Measurements from ENCODE around the gene YAP1.

The YAP1 gene

GRCh38 chr11:102138670-102139069 is 28.4 kb downstream of the YAP1 start:
- FAIRE-seq (no peak), DNase-seq (ENCODE audit: insufficient read length, low spot score) (no peak)
- TF ChIP-seq POU2F2 (IDR thresholded peaks at IDR 0.05; ENCODE audit: low read depth, low read length) (no peak), POLR2A (IDR thresholded peaks at IDR 0.05; ENCODE audit: low read depth, low read length) (no peak), PAX5 (IDR thresholded peaks at IDR 0.05; ENCODE audit: insufficient read depth, low read length, severe bottlenecking) (no peak), SPI1 (IDR thresholded peaks at IDR 0.05; ENCODE audit: low read depth, low read length) (no peak), POLR2AphosphoS5 (IDR thresholded peaks at IDR 0.05; ENCODE audit: low read depth, low read length) (no peak), TAF1 (IDR thresholded peaks at IDR 0.05; ENCODE audit: low read depth, low read length) (no peak)

GRCh38 chr11:102139081-102139498 is 28.8 kb downstream of the YAP1 start:
- FAIRE-seq (no peak), DNase-seq (ENCODE audit: insufficient read length, low spot score) (no peak)
- TF ChIP-seq POLR2A (IDR thresholded peaks at IDR 0.05; ENCODE audit: low read depth, low read length) (no peak), PAX5 (IDR thresholded peaks at IDR 0.05; ENCODE audit: insufficient read depth, low read length, severe bottlenecking) (no peak), SPI1 (IDR thresholded peaks at IDR 0.05; ENCODE audit: low read depth, low read length) (no peak), POU2F2 (IDR thresholded peaks at IDR 0.05; ENCODE audit: low read depth, low read length) (no peak), POLR2AphosphoS5 (IDR thresholded peaks at IDR 0.05; ENCODE audit: low read depth, low read length) (no peak), TAF1 (IDR thresholded peaks at IDR 0.05; ENCODE audit: low read depth, low read length) (no peak)

- no peak for TF ChIP-seq POU2F2 (IDR thresholded peaks at IDR 0.05; ENCODE audit: low read depth, low read length)
- DNase-seq (ENCODE audit: insufficient read length, low spot score) (no peak), FAIRE-seq (no peak)
Measured at GRCh38 chr11:102142333-102142732, 32.1 kb downstream of the YAP1 start.

- TF ChIP-seq POLR2AphosphoS5 (IDR thresholded peaks at IDR 0.05; ENCODE audit: low read depth, low read length) (no peak), POU2F2 (IDR thresholded peaks at IDR 0.05; ENCODE audit: low read depth, low read length) (no peak), TAF1 (IDR thresholded peaks at IDR 0.05; ENCODE audit: low read depth, low read length) (no peak), SPI1 (IDR thresholded peaks at IDR 0.05; ENCODE audit: low read depth, low read length) (no peak), PAX5 (IDR thresholded peaks at IDR 0.05; ENCODE audit: insufficient read depth, low read length, severe bottlenecking) (no peak)
- DNase-seq (ENCODE audit: insufficient read length, low spot score) (no peak), FAIRE-seq (no peak)
Measured at GRCh38 chr11:102143867-102144266, 33.6 kb downstream of the YAP1 start.

GRCh38 chr11:102144357-102145355 is 34.4 kb downstream of the YAP1 start:
- no peak for TF ChIP-seq PAX5 (IDR thresholded peaks at IDR 0.05; ENCODE audit: insufficient read depth, low read length, severe bottlenecking)
- TF ChIP-seq POLR2A (IDR thresholded peaks at IDR 0.05; ENCODE audit: low read depth, low read length): no peak
- DNase-seq (ENCODE audit: insufficient read length, low spot score): no peak
- FAIRE-seq: no peak

GRCh38 chr11:102147015-102147414 is 36.8 kb downstream of the YAP1 start:
- no peak for FAIRE-seq
- no peak for DNase-seq (ENCODE audit: insufficient read length, low spot score)
- TF ChIP-seq POLR2AphosphoS5 (IDR thresholded peaks at IDR 0.05; ENCODE audit: low read depth, low read length) (no peak), TAF1 (IDR thresholded peaks at IDR 0.05; ENCODE audit: low read depth, low read length) (no peak), PAX5 (IDR thresholded peaks at IDR 0.05; ENCODE audit: insufficient read depth, low read length, severe bottlenecking) (no peak), SPI1 (IDR thresholded peaks at IDR 0.05; ENCODE audit: low read depth, low read length) (no peak), POU2F2 (IDR thresholded peaks at IDR 0.05; ENCODE audit: low read depth, low read length) (no peak), POLR2A (IDR thresholded peaks at IDR 0.05; ENCODE audit: low read depth, low read length) (no peak)

GRCh38 chr11:102147632-102148031 is 37.4 kb downstream of the YAP1 start:
- TF ChIP-seq POLR2AphosphoS5 (IDR thresholded peaks at IDR 0.05; ENCODE audit: low read depth, low read length): no peak
- TF ChIP-seq PAX5 (IDR thresholded peaks at IDR 0.05; ENCODE audit: insufficient read depth, low read length, severe bottlenecking): no peak
- no peak for TF ChIP-seq SPI1 (IDR thresholded peaks at IDR 0.05; ENCODE audit: low read depth, low read length)
- TF ChIP-seq POLR2A (IDR thresholded peaks at IDR 0.05; ENCODE audit: low read depth, low read length): no peak
- TF ChIP-seq POU2F2 (IDR thresholded peaks at IDR 0.05; ENCODE audit: low read depth, low read length): no peak
- no peak for TF ChIP-seq TAF1 (IDR thresholded peaks at IDR 0.05; ENCODE audit: low read depth, low read length)
- FAIRE-seq: no peak
- DNase-seq (ENCODE audit: insufficient read length, low spot score): no peak

GRCh38 chr11:102148059-102148458 is 37.8 kb downstream of the YAP1 start:
- FAIRE-seq: no peak
- TF ChIP-seq SPI1 (IDR thresholded peaks at IDR 0.05; ENCODE audit: low read depth, low read length) (no peak), POU2F2 (IDR thresholded peaks at IDR 0.05; ENCODE audit: low read depth, low read length) (no peak), PAX5 (IDR thresholded peaks at IDR 0.05; ENCODE audit: insufficient read depth, low read length, severe bottlenecking) (no peak), TAF1 (IDR thresholded peaks at IDR 0.05; ENCODE audit: low read depth, low read length) (no peak), POLR2AphosphoS5 (IDR thresholded peaks at IDR 0.05; ENCODE audit: low read depth, low read length) (no peak), POLR2A (IDR thresholded peaks at IDR 0.05; ENCODE audit: low read depth, low read length) (no peak)
- DNase-seq (ENCODE audit: insufficient read length, low spot score): no peak

- no peak for DNase-seq (ENCODE audit: insufficient read length, low spot score)
- FAIRE-seq: no peak
- TF ChIP-seq PAX5 (IDR thresholded peaks at IDR 0.05; ENCODE audit: insufficient read depth, low read length, severe bottlenecking) (no peak), POU2F2 (IDR thresholded peaks at IDR 0.05; ENCODE audit: low read depth, low read length) (no peak), TAF1 (IDR thresholded peaks at IDR 0.05; ENCODE audit: low read depth, low read length) (no peak), POLR2A (IDR thresholded peaks at IDR 0.05; ENCODE audit: low read depth, low read length) (no peak), SPI1 (IDR thresholded peaks at IDR 0.05; ENCODE audit: low read depth, low read length) (no peak), POLR2AphosphoS5 (IDR thresholded peaks at IDR 0.05; ENCODE audit: low read depth, low read length) (no peak)
Measured at GRCh38 chr11:102151784-102152525, 41.7 kb downstream of the YAP1 start.
